Measurements from ENCODE around the gene CADPS2. TPM values are rescaled to one million over a fixed set of nuclear protein-coding genes. Genes with fewer than 3 reads are reported as not detected.
"Not testable (repeated sequence)": the region's sequence is repeated elsewhere in the genome, so short reads cannot be mapped to it uniquely, and the experiment has no call there.

Gene CADPS2
- total RNA-seq, 1 donor from 2014 or later = 9.8 TPM

DNA sequence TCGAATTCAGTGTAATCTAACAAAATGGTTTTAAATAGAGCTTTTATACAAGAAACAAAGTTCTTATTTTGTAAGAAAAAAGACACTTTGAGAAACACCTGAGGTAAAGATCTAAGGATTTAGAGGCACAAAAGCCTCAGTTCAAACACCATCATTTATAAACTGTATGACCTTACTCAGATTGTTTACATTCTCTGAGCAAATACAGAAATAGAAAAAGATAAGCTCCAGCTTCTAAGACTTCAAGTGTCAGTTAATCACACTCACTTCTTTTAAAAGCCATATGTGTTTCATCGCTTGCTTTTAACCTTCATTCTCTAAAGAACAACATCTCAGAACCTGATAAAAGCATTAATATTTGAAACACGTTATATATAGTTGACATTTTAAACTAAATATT, 27.9 kb downstream of the CADPS2 start:
- no peak for FAIRE-seq
- DNase-seq (ENCODE audit: low spot score in 2 of 2) = no peak

DNA sequence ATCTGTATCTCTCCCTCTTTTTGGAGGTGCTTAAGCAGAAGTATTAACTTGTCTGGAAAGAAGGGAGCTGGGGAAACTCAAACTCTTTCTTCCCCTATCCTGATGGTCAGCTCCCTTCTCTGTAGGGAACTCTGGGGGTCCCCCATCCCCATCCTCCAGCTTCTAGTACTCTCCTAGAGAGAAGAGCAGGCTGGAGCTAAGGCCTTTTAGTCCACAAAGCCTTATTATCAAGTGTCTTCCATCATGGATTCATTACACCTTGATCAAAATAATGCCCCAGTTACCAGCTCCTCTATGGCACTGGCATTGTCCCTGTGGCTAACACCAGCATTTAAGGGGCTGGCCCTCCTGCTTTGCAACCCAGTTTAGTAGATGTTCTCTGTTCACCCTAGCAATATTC, 35.7 kb downstream of the CADPS2 start:
- DNase-seq (ENCODE audit: low spot score in 2 of 2) = no peak

DNA sequence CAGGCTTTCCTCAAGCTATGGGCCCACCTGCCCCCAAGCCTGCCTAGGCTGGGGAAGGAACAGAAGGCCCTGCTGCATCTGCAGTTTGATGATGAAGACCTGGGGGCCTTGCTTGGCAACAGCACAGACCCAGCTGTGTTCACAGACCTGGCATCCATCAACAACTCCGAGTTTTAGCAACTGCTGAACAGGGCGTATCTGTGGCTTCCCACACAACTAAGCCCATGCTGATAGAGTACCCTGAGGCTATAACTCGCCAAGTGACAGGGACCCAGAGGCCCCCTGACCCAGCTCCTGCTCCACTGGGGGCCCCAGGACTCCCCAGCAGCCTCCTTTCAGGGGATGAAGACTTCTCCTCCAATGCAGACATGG, 36.3 kb downstream of the CADPS2 start:
- no peak for FAIRE-seq
- no peak for DNase-seq (ENCODE audit: low spot score in 2 of 2)

More for the DNA sequence above, 35.7 kb downstream of the CADPS2 start:
- no peak for FAIRE-seq

DNA sequence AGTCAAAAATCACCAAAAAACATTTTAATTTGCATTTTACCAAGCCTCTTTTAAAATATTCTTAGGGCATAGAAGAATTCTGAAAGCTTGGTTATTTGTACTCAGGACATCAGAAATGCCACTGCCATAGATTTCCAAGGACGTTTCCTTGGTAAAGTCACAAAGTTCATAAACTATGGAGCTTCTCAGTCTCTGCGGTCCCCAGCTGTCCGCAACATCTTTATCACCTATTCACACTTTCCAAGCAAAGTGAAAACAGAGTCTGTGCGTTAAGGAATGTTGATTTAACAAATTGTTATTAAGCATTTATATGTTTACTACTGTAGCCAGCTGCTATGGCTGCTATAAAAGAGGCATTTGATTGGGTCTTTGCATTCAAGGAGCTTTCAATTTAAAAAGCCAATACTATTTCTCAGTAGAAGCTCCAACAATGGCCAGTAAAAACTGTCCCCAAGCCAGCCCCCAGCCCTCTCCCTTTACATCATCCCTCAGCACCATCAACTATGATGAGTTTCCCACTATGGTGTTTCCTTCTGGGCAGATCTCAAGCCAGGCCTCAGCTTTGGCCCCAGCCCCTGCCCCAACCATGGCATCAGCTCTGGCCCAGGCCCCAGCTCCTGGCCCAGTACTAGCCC, 36.8 kb downstream of the CADPS2 start:
- no peak for FAIRE-seq
- no peak for DNase-seq (ENCODE audit: low spot score in 2 of 2)

DNA sequence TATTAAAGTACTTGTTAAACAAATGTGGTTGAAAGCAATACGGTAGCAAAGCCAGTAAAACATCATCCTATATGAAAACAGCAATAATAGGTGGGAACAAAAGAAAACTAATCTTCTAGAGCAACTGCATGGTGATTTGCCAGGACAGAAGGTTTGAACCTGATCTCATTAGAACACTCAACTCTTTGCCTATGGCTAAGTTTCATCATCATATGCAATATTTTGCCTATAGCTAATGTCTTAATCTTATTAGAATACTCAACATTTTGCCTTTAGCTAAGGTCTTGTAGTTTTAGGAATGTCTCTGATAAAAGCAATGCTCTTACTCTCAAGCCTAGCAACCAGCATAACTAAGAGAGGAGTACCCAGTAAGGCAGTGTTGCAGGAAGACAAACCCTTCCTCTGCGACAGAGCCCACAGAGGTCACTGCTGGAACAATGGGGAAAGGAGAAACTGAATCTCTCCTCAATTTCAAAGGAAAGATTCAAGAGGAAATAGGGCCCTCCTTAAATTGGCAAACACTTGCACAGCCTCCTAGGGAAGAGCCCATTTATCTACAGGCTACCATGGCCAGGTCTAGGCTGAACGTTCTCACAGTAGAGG, 38.3 kb downstream of the CADPS2 start:
- FAIRE-seq (no peak), DNase-seq (ENCODE audit: low spot score in 2 of 2) (no peak)

DNA sequence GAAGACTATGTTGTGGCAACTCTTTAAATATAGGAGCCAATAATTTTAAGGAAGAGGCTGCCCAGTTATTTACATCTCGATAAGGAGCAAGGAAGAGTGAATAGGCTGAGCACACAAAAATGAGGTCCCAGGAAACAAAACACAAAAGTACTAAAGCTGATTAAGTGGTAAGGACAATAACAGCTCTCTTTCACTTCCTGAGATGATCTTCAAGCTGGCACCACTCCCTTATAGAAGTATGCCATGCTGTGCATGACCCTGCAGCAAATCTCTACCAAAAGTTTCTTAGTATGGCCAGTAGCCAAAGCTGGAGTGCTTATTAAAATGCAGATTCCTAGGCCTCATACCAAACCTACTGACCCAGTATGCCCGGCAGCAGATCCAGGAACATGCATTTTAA, 39.7 kb downstream of the CADPS2 start:
- DNase-seq (ENCODE audit: low spot score in 2 of 2) = no peak
- FAIRE-seq = no peak

DNA sequence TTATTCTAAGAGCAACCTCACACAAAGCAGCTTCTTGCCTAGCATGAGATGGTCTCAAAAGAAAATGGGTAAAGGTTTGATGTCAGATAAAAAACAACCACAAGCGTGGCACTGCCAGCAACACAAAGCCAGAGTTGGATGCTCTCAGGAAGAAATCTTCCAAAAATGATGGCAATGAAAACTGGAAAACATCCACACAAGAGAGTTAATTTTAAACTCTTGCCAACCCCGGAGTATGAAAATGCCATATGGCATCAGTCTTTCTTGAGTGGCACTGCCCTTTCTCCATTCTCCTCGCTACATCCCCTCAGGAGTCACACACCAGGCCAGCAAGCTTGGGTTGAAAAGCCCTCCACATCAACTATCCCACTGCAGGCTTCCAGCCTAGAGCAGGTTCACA, 41.0 kb downstream of the CADPS2 start:
- DNase-seq (ENCODE audit: low spot score in 2 of 2) (no peak), FAIRE-seq (no peak)

DNA sequence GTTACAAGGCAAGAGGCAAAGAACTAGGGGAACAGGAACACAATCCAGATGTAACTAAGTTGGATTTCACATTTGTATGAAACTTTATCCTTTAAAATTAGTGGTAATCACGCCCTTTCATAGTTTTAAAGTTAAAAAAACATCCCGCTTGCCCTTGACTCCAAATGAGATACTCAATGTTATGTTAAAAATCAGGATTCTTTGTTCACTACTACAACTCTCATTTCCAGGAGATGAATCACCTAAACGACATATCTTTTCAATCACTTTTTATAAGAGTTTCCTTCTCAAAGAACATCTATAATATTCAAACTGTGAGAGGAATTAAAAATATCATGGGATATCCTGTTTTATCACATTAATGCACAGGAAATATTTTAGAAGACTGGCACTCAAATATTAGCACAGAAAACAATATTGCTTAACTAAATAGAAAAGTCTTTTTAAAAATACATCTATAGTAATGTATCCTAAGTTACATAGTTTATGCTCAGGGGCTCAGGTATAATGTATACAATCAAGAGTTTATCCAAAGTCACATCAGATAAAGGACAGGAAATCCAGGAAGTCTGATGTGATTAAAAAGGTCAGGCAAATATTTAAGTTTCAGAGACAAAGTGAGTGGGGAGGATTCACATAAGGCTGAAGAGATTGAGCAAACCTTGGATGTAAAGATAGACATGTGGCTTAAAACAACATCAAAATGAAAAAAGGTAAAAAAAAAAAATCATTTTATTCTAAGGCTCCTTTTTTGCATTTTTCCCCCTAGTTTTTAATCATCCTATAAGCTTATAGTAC, 41.9 kb downstream of the CADPS2 start:
- DNase-seq (ENCODE audit: low spot score in 2 of 2) = no peak
- FAIRE-seq = no peak

DNA sequence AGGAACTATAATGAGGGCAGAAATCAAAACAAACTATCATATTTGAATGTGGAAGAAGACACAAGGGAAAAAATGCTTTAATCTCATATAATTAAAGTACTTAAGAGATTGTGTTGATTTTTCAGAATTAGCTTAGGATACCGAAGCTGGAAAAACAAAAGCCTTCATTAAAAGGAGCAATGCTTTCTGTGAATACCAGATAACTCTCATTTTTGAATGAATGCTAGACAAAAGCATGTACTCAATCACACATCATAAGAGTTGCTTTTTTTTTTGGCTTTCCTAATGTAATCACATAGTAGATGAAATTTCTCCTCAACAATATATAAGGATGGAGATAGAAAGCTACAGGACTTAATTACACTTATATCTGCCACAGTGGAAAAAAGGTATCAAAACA, 43.3 kb downstream of the CADPS2 start:
- DNase-seq (ENCODE audit: low spot score in 2 of 2) (no peak), FAIRE-seq (no peak)

DNA sequence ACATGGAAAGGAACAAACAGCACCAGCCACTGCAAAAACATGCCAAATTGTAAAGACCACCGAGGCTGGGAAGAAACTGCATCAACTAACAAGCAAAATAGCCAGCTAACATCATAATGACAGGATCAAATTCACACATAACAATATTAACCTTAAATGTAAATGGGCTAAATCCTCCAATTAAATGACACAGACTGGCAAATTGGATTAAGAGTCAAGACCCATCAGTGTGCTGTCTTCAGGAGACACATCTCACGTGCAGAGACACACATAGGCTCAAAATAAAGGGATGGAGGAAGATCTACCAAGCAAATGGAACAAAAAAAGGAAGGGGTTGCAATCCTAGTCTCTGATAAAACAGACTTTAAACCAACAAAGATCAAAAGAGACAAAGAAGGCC, 50.0 kb downstream of the CADPS2 start:
- not testable (repeated sequence) for FAIRE-seq

DNA sequence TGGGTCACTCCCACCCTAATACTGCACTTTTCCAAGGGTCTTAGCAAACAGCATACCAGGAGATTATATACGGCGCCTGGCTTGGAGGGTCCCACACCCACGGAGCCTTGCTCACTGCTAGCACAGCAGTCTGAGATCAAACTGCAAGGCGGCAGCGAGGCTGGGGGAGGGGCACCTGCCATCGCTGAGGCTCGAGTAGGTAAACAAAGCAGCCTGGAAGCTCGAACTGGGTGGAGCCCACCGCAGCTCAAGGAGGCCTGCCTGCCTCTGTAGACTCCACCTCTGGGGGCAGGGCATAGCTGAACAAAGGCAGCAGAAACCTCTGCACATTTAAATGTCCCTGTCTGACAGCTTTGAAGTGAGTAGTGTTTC, 51.7 kb downstream of the CADPS2 start:
- not testable (repeated sequence) for FAIRE-seq; DNase-seq (ENCODE audit: low spot score in 2 of 2)

More for the DNA sequence above, 50.0 kb downstream of the CADPS2 start:
- DNase-seq (ENCODE audit: low spot score in 2 of 2) = not testable (repeated sequence)

DNA sequence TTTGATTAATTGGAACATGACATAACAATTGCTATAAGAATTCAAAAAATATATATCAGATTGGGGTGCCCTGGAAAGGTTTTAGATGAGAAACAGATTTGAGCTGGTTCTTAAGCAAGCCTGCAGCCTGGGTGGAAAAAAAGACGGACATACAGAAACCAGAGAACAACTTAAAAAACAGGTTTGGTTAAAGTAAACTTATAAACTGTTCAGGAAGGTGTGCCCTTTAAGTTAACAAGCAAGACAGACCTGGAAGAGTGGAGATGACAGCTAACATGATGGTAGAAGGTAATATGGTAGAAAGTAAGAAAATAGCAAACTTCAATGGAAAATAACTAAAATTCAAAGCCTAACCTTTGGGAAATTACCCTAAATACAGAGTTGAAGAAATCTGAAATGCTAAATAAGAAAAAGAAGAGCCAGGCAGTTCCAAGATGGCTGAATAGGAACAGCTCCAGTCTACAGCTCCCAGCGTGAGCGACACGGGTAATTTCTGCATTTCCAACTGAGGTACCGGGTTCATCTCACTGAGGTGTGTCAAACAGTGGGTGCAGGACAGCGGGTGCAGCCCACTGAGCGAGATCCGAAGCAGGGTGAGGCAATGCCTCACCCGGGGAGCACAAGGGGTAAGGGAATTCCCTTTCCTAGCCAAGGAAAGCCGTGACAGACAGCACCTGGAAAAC, 52.2 kb downstream of the CADPS2 start:
- DNase-seq (ENCODE audit: low spot score in 2 of 2) (no peak), FAIRE-seq (no peak)

DNA sequence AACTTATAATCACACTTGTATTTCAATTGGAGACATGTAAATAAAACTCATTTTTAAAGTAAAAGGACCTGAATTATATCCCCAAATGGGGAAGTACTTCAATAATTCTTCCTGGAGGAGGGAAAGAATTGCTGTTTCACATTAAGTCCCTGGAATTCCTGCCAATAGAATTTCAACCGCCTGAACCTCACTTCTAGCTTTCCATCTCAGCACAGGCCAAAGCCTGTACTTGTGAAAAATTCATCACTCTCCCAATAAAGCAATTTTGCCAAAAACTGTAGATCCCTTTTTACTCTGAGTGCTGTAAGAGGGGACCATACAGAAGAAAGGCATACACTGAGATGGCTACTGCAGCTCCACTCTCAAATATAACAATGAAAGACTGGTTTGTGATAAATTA, 54.8 kb downstream of the CADPS2 start:
- DNase-seq (ENCODE audit: low spot score in 2 of 2) = no peak
- FAIRE-seq = no peak

DNA sequence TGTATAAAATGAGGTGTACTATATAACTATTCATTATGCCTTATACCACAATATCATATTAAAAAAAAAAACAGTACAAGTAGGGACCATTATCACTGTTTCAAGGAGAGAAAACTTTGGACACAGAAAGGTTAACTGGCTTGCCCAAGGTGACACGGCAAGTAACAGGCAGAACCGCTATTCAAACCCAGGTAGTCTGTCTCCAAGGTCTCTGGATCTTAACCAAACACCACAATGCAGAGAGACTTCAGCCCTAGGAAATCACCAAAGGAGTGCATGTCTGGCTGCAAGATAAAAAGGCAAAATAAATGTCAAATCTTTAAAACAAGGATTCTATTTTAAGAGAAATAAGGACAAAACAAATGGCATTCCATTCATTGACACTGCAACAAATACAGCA, 56.3 kb downstream of the CADPS2 start:
- no peak for DNase-seq (ENCODE audit: low spot score in 2 of 2)
- FAIRE-seq = no peak

DNA sequence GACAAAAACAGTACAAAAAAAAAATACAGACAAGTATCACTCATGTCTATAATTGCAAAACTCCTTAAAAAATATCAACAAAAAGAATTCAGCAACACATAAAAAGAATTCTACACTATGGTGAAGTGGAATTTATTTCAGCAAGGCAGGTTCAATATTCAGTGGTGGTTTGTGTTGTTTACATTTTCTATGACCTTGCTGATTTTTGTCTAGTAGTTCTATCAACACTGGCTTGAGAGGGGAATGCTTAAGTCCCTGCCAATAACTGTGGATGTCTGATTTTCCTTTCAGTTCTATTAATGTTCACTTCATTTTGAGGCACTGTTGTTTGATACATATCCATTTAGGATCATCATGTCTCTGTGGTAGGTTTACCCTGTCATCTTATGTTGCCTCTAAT, 58.5 kb downstream of the CADPS2 start:
- FAIRE-seq = no peak

DNA sequence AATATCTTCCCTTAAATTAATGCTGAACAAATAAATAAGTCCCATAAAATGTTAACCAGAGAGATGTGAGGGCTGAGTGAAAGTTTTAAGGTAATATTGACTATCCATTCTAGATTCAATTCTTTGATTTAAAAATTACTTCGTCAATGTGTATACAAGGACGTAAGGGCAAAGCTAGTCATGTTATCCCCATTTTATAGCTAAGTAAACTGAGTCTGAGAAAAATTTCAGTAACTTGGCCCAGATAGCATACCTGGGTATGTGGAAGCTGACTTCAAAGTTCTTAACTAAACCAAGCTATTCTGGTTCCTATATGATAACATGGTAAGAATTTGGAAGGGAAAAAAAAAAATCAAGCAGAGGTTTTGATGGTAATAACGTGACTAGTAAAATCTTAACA, 72.4 kb downstream of the CADPS2 start:
- FAIRE-seq (no peak), DNase-seq (ENCODE audit: low spot score in 2 of 2) (no peak)

More for the DNA sequence above, 58.5 kb downstream of the CADPS2 start:
- no peak for DNase-seq (ENCODE audit: low spot score in 2 of 2)

DNA sequence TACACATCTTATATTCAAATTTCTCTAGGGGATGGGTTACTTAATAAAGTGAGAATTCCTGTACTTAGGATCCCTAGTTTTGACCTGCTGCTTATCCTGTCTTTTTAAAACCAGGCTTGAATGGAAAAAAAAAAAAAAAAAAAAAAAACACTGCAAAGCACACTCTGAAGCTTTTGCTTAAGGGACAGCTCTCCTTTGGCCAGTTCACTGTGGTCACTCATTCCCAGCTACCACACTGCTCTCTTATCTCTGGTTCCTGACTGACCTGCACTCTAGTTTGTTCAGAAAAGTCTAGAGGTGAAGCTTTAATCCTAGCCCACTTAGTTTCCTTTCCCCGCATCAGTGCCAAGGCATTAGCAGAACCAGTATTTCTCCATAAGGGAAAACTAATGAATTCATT, 82.4 kb downstream of the CADPS2 start:
- FAIRE-seq (no peak), DNase-seq (ENCODE audit: low spot score in 2 of 2) (no peak)

DNA sequence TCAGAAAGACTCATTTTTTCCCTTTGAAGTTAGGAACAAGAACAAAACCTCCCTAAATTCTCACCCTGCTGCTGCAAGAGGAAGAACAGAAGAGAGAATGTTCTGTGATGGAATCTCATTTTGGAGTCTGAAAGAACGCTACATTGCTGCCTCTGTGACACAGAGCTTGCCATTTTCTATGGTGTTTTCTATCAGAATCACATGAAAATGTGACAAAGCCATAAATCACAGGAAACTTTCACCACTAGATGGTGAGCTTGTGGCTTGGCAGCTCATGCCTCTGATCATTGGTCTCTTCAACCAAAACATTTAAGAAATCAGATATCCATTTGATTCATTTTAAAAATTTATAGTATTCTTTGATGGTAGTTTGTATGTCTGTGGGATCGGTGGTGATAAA, 82.9 kb downstream of the CADPS2 start:
- FAIRE-seq = peak; percentile 57
- DNase-seq (ENCODE audit: low spot score in 2 of 2) = peak in 1 of 2 donors; percentile 27

DNA sequence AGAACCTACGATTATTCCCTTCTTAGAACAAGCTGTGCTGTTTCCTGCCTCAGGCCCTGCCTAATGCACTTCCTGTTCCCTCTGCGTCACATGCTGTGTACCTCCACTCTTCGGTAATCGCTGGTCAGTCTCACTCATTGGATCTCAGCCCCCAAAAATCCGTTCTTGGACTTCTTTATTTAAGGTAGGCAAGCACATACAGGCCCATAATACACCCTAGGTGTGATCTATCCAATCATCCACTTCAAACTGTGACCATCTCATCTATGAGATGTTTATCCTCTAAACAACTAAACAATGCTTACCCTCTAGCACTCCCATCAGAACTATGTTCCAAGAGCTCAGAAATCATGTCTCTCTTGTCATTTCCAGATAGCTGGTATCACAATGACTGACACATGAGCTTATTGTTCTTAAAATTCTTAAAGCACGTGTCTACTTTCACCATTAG, 83.9 kb downstream of the CADPS2 start:
- FAIRE-seq = no peak
- DNase-seq (ENCODE audit: low spot score in 2 of 2) = peak in 1 of 2 donors; percentile 5

DNA sequence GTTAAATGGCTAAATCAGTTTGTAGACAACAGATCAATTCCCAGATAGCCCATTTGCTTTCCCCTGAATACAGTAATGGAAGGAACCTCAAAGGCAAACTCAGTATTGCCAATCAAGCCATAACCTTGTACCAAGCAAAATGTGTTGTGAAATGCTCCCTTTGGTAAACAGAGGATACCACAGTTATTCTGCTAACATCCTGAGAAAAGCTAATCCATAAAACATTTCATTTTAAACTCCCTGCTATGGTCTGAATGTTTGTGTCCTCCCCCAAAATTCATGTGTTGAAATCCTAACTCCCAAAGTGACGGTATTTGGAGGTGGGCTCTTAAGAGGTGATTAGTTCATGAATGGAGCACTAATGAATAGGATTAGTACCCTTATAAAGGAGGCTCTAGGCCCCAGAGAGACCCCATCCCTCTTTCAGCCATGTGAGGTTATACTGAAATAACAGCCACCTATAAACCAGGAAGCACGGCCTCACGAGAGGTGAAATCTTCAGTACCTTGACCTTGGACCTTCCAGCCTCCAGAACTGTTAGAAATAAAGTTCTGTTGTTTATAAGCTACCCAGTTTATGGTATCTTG, 94.2 kb downstream of the CADPS2 start:
- DNase-seq (ENCODE audit: low spot score in 2 of 2) (no peak), FAIRE-seq (no peak)

DNA sequence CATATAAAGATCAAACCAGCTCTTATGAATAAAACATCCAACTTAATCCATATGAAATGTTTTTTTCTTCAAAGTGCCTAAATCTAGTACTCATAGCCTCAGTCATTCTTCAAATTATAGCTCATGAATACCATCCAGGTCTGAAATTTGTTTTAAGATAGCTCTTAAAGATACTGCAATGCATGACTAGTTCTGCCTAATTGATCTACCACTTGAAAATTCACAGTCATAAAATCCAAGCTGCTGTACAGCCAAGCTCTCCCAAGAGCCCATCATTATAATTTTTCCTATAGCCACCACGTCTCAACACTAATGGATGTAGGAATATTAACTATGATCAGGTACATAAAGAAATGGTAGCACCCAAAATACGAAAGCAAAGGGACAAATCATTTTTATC, 95.7 kb downstream of the CADPS2 start:
- FAIRE-seq (no peak), DNase-seq (ENCODE audit: low spot score in 2 of 2) (no peak)

Measured in frontal cortex (tissue), 4 donors.